EH (cell line): ENCODE data around the gene ZNF638.

Experiments
- DNase-seq: peaks from one replicate; pipeline ENCODE4 v3.0.0-alpha.2; 2015; ENCODE audit warnings: low read depth

The ZNF638 gene

GRCh38 chr2:71333619-71334018, 2.0 kb downstream of the ZNF638 start:
- peak; percentile 12 for DNase-seq

- DNase-seq: no peak
Measured at GRCh38 chr2:71336384-71336783, 4.8 kb downstream of the ZNF638 start.

GRCh38 chr2:71336802-71337201, 5.2 kb downstream of the ZNF638 start:
- DNase-seq: peak; percentile 14

DNA sequence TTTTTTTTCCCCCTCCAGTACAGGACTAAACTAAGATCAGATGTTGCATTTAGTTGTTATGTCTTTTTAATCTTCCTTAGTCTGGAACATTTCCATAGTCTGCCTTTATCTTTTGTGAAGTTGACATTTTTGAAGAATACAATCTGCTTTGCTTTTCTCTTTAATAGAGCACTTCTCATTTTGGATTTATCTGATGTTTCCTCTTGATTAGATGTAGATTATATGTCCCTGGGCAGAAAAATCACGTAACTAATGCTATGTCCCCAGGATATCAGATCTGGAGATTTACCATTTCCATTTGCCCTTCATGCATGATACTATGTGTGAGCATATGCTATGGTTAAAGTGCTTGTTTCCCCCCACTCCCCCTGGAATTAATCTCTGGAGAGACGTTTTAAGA, 6.2 kb downstream of the ZNF638 start:
- no peak for DNase-seq

DNA sequence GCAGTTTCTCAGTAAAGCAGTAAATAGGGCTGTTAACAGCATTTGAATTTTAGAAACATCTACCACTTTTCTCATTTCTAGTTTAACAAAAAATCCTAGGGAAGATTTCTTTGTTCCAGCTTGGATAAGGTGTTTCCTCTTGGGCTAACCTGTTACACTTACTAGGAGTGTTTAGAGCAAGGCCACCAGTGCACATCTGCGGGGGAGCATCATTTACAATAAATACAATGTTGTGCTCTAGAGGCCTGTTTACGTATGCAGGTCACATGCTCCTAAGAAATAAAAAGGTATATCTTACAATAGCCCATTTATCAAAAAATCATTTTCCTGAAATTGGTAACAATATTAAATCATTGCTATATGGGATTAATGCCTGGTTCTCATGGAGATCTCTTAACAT, 8.1 kb downstream of the ZNF638 start:
- no peak for DNase-seq

DNA sequence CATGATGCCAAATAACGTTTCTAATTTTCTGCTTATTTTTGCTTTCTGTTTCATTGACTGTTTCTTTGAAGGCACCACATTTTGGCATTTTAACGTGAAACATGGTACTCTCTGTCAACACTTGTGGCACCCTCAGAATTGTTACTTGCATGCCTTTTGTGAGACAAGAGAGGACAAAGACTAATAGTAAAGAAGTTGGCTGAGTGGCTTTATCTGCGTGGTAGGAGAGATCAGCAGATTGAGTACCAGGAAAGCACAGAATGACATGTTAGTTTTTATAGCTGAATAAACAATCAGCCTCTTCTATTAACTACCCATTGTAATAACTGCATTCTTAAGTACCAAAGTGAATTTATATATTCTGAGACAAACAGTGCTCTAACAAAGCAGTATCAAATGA, 8.6 kb downstream of the ZNF638 start:
- no peak for DNase-seq

GRCh38 chr2:71341645-71342044, 10.1 kb downstream of the ZNF638 start:
- no peak for DNase-seq

- no peak for DNase-seq
Measured at GRCh38 chr2:71346065-71346464, 14.5 kb downstream of the ZNF638 start.

DNA sequence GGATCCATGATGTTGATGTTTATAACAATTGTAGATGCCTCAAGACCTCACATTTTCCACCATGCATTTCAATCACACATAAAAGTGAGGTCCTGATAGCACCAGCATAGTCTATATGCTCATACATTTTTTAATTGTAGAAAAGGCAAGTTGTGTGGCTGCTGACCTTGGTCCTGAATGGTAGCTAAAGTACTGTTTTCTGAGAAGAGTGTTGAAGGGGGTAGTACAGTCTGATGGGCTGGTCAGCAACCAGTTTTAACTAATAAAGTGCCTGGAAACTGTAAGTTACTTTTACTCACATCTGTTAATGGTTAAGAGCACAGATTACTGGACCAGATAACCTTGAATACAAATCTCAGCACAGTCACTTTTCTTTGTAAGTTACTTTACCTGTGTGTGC, 15.9 kb downstream of the ZNF638 start:
- DNase-seq: peak; percentile 44

DNA sequence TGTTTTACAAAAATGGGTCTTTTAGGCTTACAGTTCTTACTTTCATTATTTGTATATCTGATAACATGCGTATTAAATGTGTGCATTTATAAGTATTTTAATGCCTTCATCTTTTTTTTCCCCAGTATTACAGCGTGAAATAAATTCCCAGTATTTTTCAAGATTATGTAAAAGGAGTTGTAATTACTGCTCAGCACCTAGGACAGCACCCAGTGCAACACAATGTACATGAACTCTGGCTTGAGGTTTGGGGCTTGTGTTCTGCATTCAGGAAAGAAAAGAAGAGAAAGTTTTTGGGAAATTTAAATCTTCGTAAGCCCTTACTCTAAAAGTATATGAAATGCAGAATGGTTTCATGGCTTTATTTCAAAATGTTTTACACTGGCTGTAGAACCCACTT, 16.7 kb downstream of the ZNF638 start:
- peak; percentile 57 for DNase-seq

- DNase-seq: no peak
Measured at GRCh38 chr2:71353248-71353647, 21.7 kb downstream of the ZNF638 start.

DNA sequence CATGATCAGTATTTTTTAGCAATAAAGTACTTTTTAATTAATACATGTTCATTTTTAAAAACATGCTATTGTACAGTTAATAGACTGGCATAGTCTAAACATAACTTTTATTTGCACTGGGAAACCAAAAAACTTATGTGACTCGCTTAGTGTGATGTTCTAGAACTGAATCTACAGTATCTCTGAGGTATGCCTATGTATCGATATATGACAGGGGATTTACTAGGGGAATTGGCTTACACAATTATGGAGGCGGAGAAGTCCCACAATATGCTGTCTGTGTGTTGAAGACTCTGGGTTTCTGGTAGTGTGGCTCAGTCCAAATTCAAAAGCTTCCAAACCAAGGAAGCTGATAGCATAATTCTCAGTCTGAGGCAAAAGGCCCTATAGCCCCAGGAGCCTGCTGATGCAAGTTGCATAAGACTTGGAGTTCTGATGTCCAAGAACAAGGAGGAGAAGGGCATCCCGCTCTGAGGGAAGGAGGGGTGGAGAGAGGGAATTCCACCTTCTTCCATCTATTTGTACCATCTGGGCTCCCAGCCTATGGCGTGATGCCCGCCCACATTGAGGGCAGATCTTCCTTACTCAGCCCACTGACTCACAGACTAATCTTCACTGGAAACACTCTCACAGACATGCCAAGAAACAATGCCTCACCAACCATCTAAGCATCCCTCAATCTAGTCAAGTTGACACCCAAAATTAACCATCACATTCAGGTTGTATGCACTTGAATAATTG, 27.5 kb downstream of the ZNF638 start:
- DNase-seq: peak; percentile 55

DNA sequence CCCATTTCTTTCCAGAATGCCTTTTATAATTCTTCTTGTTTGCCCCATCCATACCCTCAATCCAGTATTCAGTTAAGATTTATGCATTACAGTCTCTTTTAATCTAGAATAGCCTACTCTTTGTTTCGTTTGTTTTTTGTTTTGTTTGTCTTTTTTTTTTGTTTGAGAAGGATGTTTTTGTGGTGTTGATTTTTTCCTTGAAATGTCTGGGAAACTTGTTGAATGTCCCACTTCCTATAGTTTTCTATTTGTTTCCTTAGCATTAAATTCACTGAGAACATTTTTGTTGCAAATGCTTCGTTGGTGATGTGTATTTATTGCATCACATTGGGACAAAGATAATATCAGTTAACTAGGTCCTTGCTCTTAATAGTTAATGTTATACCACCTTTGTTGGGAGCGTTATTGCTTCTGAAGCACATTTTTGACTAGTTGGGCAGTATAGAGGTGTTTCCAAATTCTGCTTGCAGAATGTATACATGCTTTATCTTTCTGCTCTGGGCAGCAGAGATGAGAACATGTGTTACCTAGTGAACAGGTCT, 28.9 kb downstream of the ZNF638 start:
- DNase-seq: no peak

- DNase-seq: no peak
Measured at GRCh38 chr2:71361631-71362030, 30.0 kb downstream of the ZNF638 start.

DNA sequence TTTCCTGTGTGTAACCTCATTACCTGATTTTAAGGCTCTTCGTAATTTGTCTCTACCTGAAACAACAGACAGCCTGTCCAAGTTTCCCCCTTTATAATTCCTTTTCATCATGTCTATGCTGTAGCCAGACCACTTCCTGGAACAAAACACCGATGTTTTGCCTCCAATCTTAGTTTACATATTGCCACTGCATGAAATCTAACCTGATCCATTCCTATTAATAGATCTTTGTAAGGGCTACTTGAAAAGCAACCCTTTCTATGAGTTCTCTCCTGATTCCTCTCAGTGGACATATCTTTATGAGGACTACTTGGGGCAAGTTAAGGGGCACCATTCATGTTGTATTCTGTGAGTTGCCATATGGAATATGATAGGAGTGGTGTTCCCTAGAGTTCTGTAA, 30.9 kb downstream of the ZNF638 start:
- DNase-seq: no peak

- DNase-seq: no peak
Measured at GRCh38 chr2:71370015-71370414, 38.4 kb downstream of the ZNF638 start.

DNA sequence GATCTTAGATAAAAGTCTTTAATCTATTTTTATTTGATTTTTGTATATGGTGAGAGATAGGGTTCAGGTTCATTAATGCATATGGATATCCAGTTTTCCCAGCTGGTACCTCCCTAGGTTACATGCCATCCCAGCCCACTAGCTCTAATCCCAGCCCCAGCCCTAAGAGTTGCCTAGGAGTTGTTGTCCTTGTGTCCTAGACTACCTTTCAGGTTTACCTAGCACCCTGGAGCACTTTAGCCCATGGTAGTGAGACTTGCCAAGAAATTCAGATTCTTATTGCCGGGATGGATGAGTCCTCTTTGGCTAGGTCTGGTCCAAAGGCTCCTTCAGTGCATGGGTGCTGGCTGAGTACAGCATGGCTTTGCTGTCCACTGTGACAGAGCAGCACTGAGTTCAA, 40.5 kb downstream of the ZNF638 start:
- no peak for DNase-seq

- peak; percentile 81 for DNase-seq
Measured at GRCh38 chr2:71379086-71379485, 47.5 kb downstream of the ZNF638 start.

GRCh38 chr2:71380665-71381064, 49.1 kb downstream of the ZNF638 start:
- DNase-seq: peak; percentile 47

- peak; percentile 86 for DNase-seq
Measured at GRCh38 chr2:71385012-71385411, 53.4 kb downstream of the ZNF638 start.

GRCh38 chr2:71388214-71388613, 56.6 kb downstream of the ZNF638 start:
- DNase-seq: no peak

DNA sequence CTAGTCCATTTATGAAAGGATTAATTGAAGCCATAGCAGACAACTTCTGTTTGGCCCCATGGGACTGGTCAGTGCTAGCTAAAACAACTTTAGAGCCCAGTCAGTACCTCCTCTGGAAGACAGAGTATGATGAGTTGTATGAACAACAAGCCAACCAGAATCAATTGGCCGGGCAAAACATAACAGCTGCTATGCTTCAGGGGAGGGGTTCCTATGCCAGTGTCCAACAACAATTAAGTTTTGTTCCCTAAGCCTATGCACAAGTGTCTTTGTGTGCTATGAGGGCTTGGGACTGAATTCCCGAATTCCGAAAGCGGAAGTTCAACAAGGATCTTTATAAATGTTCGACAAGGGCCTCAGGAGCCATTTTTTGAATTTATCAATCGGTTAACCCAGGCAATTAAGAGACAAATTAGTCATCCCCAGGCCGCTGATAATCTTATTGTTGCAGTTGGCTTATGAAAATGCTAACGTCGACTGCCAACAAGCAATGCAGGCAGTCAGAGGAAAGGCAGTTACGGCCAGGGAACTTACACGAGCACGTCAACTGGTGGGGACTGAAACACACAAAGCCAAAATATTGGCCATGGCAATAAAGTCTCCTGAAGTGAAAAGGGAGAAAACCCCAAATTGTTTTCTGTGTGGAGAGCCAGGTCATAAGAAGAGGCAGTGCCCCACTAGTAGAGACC, 57.9 kb downstream of the ZNF638 start:
- DNase-seq: no peak

DNA sequence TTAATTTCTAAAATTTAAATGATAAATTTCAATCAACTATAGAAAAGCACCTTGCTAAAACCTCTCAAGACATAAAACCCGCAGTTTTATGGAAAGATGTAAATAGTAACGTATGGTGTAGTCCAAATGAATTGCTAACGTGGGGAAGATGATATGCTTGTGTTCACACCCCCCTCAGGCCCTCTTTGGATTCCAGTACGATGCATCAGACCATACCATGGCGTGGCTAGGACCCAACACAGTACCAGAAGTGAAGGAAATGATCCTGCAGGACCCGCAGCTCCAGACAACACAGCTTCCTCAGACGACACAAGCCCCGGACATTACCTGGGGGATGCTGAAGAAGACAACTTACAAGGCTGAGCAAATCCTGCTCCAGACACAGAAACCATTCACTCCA, 61.6 kb downstream of the ZNF638 start:
- DNase-seq: no peak

DNA sequence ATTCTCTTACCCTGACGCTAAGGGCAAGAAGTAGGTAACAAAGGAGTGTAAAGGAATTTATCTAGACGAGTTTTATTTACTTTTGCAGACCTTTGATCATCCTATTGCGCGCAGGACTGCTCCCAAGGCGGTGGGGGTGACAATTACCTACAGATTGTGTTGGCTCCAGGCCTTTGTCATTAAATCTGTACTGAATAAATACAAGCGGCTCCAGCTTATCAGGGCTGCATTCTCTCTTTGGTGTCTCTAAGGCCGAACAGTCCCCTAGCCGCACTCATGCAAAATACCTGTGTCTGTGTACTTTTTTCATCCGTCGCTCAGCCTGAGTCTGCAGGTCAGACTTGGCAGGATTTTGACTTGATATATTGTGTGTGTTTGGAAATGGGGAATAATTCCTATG, 63.9 kb downstream of the ZNF638 start:
- no peak for DNase-seq
